ENCODE measurements around the gene HERPUD1. TPM values are rescaled to one million over a fixed set of nuclear protein-coding genes. Genes with fewer than 3 reads are reported as not detected.

The HERPUD1 gene
- total and polyA plus RNA-seq, 12 donors = 26.4 to 570 (median 209) TPM

DNA sequence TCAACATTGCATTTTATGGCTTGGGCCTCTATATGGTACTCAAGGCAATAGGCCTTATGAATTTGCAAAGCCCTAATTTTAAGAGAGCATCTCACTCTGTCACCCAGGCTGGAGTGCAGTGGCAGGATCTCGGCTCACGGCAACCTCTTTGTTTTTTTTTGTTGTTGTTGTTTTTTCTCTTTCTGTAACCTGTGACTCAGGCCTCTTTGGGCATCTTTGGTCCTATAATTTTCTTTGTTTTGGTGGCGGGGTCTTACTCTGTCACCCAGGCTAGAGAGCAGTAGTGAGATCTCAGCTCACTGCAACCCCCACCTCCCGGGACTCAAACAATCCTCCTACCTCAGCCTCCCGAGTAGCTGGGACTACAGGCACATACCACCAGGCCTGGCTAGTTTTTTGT, 21.8 kb upstream of the HERPUD1 start:
- intact Hi-C loops (cut with DNase I) = no loop called here
- WGBS, 4 donors = 73 to 94% (median 87%) methylated on average over 5 of the region's 5 CpGs

DNA sequence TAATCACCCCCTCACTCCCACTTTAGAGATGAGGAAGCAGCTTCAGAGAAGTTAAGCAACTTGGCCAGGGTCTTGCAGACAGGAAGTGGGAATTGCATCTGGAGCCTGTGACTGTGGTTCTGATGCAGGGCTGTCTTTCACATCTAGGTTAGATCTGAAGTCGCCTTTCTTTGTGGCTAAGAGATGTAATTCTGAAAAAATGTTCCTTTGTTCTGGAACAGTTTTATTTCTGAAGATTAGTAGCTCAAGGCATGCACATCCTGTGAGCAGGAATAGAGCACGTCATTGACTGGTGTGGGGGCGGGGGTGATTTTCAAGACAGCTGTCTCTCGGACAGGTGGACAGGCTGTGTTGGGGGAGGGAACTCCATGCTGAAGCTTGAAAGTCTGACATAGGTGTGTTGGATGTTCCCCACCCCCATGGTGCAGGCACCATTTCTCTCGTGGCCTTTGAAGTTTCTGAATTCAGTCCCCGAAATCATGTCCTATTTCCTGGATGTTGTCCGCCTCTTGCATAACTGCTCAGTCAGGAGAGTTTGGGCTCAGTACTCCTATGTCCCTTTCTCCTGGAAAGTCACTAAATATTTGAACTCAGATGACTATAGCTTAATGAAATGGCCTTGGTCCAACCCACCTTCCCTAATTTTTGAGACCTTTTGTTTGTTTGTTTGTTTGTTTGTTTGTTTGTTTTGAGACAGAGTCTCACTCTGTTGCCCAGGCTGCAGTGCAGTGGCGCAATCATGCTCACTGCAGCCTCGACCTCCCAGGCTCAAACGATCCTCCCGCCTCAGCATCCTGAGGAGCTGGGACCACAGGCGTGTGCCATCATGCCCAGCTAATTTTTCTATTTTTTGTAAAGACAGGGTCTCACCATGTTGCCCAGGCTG, 21.0 kb upstream of the HERPUD1 start:
- Histone ChIP-seq H3K4me3 (no peak overlapping the region), H3K27me3 (no peaks in the 10 kb centered on the region), H3K27ac (peak overlapping the region in 4 of 5 donors; percentile 2 to 88 (median 48)), H3K4me1 (replicated peaks in 1 of 2) (peaks cover 0 to 39% of the 10 kb centered on the region in 2 donors), H3K36me3 (replicated peaks in 1 of 2) (no peaks in the 10 kb centered on the region), H3K9me3 (replicated peaks in 1 of 3) (no peaks in the 10 kb centered on the region)
- 63 to 74% (median 69%) methylated on average over 12 of the region's 12 CpGs for WGBS, 4 donors
- TF ChIP-seq POLR2A (IDR thresholded peaks at IDR 0.05) = no peak
- TF ChIP-seq, protein P1, sequence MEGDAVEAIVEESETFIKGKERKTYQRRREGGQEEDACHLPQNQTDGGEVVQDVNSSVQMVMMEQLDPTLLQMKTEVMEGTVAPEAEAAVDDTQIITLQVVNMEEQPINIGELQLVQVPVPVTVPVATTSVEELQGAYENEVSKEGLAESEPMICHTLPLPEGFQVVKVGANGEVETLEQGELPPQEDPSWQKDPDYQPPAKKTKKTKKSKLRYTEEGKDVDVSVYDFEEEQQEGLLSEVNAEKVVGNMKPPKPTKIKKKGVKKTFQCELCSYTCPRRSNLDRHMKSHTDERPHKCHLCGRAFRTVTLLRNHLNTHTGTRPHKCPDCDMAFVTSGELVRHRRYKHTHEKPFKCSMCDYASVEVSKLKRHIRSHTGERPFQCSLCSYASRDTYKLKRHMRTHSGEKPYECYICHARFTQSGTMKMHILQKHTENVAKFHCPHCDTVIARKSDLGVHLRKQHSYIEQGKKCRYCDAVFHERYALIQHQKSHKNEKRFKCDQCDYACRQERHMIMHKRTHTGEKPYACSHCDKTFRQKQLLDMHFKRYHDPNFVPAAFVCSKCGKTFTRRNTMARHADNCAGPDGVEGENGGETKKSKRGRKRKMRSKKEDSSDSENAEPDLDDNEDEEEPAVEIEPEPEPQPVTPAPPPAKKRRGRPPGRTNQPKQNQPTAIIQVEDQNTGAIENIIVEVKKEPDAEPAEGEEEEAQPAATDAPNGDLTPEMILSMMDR (IDR thresholded peaks at IDR 0.05) = no peak
- intact Hi-C loops (cut with DNase I) = no loop called here
- peak in 5 of 7 donors; percentile 36 to 72 (median 58) for DNase-seq

More for the DNA sequence above, 21.8 kb upstream of the HERPUD1 start:
- no peak overlapping the region for H3K4me3 ChIP-seq
- H3K9me3 ChIP-seq (replicated peaks in 1 of 3) = no peaks in the 10 kb centered on the region
- H3K27me3 ChIP-seq = no peaks in the 10 kb centered on the region
- H3K36me3 ChIP-seq (replicated peaks in 1 of 2) = no peaks in the 10 kb centered on the region
- TF ChIP-seq, protein P1 (IDR thresholded peaks at IDR 0.05) = no peak
- TF ChIP-seq POLR2A (IDR thresholded peaks at IDR 0.05) = no peak
- peaks cover 0 to 34% of the 10 kb centered on the region in 2 donors for H3K4me1 ChIP-seq (replicated peaks in 1 of 2)
- peak overlapping the region in 4 of 5 donors; percentile 2 to 88 (median 38) for H3K27ac ChIP-seq
- no peak for DNase-seq

DNA sequence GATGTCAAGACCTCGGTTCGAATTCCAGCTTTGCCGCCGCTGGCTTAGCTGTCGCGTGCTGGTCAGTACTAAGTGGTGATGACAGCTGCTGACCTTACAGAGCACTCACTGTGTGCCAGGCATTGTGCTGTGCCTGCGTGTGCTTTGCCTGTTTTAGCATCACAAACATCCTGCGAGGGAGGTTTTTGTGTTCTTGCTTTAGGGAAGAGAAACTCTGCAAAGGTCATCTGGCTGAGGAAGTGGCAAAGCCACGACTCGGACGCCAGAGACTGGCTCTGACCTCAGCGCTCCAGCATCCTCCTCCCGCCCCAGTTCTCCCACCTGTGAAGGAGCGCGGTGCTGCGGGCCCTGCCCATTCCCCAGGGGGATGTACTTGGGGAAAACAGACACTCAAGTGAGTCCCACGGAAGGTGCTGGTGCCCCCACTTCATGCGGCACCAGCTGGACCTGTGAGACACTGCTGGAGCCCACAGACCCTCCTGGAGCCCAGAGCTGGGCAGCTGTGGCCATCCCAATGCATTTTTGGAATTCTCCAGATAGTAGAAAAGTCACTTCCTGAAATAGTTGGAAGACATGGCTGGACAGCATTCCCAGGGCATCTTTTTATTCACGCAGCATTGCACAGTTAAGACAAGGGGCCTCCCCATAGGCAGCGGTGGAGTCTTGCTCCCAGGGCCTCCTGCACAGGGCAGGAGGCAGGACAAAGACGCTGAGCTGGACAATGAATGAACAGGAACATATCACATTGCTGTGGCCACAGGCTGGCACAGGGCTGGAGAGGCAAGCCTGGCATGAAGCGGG, 20.0 kb upstream of the HERPUD1 start:
- Histone ChIP-seq H3K27ac (peak overlapping the region in 3 of 5 donors; percentile 31 to 88 (median 71)), H3K9me3 (replicated peaks in 1 of 3) (no peaks in the 10 kb centered on the region), H3K4me1 (replicated peaks in 1 of 2) (peaks cover 8 to 50% of the 10 kb centered on the region in 2 donors), H3K27me3 (no peaks in the 10 kb centered on the region), H3K36me3 (replicated peaks in 1 of 2) (no peaks in the 10 kb centered on the region), H3K4me3 (no peak overlapping the region)
- WGBS, 4 donors = 54 to 60% (median 57%) methylated on average over 11 to 22 of the region's 22 CpGs
- TF ChIP-seq POLR2A (IDR thresholded peaks at IDR 0.05) = no peak
- TF ChIP-seq, protein P1 (IDR thresholded peaks at IDR 0.05) = no peak
- peak in 6 of 7 donors; percentile 38 to 74 (median 58) for DNase-seq
- intact Hi-C loops (cut with DNase I) = no loop called here

Measured in adrenal gland (tissue), 12 donors.